ENCODE results near the gene CATSPER4.

GRCh38 chr1:26153966-26154532 lies 36.4 kb upstream of the CATSPER4 start:
- TF ChIP-seq POLR2A (IDR thresholded peaks at IDR 0.05) = no peak
- TF ChIP-seq, protein P1, sequence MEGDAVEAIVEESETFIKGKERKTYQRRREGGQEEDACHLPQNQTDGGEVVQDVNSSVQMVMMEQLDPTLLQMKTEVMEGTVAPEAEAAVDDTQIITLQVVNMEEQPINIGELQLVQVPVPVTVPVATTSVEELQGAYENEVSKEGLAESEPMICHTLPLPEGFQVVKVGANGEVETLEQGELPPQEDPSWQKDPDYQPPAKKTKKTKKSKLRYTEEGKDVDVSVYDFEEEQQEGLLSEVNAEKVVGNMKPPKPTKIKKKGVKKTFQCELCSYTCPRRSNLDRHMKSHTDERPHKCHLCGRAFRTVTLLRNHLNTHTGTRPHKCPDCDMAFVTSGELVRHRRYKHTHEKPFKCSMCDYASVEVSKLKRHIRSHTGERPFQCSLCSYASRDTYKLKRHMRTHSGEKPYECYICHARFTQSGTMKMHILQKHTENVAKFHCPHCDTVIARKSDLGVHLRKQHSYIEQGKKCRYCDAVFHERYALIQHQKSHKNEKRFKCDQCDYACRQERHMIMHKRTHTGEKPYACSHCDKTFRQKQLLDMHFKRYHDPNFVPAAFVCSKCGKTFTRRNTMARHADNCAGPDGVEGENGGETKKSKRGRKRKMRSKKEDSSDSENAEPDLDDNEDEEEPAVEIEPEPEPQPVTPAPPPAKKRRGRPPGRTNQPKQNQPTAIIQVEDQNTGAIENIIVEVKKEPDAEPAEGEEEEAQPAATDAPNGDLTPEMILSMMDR (IDR thresholded peaks at IDR 0.05) = no peak

All from right lobe of liver (tissue), 4 donors.